NCI-H345 (cell line): ENCODE measurements around the gene ZNF878.

Source experiments
- DNase-seq: peaks from one replicate; lab custom pipeline; 2025; lab: John Stamatoyannopoulos, UW

Gene ZNF878

GRCh38 chr19:12034620-12035019 is 18.1 kb downstream of the ZNF878 start:
- DNase-seq, result no peak

DNA sequence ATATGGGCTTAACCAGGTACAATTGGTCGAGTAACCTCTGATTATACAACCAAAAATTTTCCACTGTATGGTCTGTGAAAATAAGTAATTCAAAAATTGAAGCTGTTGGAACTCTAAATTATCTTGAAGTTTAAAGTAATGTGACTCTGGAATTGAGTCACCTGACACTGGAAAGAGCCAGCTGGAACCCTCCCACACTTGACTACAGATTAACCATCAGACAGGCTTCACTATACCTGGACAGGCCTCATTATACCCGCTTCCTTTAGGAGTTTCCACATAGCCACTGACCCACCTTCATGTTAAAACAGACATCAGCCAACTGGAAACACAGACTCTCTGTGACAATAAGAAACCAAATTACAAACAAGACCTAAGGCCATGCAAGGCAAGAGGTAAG is 18.6 kb downstream of the ZNF878 start:
- DNase-seq, result no peak

DNA sequence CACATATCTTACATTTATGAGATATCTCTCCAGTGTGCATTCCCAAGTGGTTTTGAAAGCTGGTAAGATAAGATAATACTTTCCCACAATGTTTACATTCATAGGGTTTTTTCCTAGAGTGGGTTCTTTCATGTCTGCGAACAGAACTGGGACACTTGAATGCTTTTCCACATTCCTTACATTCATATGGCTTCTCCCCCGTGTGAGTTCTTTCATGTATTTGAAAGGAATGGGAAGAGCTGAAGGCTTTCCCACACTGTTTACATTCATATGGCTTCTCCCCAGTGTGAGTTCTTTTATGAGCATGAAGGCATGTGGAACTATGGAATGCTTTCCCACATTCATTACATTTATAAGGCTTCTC is 37.0 kb downstream of the ZNF878 start:
- DNase-seq, result no peak

DNA sequence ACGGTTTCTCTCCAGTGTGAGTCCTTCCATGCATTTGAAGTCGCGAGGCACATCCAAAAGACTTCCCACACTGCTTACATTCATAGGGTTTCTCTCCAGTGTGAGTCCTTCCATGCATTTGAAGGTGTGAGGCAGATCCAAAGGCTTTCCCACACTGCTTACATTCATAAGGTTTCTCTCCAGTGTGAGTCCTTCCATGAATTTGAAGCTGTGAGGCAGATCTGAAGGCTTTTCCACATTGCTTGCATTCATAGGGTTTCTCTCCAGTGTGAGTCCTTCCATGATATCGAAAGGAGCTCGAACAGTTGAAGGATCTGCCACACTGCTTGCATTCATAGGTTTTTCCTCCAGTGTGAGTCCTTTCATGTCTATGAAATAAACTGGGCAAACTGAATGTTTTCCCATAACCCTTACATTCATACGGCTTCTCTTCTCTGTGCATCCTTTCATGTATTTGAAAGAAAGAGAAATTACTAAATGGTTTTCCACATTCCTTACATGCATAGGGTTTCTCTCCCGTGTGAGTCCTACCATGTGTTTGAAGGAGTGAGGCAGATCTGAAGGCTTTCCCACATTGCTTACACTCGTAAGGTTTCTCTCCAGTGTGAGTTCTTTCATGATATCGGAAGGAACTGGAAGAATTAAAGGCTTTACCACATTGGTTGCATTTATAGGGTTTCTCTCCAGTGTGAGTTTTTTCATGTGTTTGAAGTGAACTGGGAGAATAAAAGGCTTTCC is 37.6 kb downstream of the ZNF878 start:
- DNase-seq, result no peak

- DNase-seq, result no peak
Measured at GRCh38 chr19:12000152-12000981, 52.4 kb downstream of the ZNF878 start.

- no peak for DNase-seq
Measured at GRCh38 chr19:11995174-11995573, 57.6 kb downstream of the ZNF878 start.
